ENCODE data around the gene FAM107A. TPM values are rescaled to one million over a fixed set of nuclear protein-coding genes. Genes with fewer than 3 reads are reported as not detected.

FAM107A gene
- total and polyA plus RNA-seq, 9 of the 15 experiments (the other 6 are each of a cell fraction or from before 2014, with no cell fraction given), result 0.07 TPM; not detected in 8

DNA sequence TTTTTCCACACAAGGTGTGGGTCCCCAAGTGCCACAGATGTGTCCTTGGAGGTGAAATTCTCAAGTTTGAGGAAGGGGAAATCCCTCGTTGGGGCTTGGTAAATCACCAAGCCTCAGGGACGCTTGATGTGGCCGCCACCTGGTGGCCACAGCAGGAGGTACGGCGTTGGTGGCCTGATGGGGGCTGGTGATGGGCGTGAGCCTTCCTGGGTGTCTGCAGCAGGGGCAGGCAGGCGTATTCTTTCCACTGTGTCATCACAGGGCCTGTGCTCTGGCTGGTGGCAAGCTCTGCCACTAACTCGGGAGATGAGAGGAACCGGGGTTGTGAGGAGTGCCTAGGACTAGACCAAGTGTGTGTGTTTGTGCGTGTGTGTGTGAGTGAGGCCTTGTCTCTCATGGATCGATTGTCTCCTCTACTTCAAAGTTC lies 44.4 kb downstream of the FAM107A start (continued):
- TF ChIP-seq, protein P1, sequence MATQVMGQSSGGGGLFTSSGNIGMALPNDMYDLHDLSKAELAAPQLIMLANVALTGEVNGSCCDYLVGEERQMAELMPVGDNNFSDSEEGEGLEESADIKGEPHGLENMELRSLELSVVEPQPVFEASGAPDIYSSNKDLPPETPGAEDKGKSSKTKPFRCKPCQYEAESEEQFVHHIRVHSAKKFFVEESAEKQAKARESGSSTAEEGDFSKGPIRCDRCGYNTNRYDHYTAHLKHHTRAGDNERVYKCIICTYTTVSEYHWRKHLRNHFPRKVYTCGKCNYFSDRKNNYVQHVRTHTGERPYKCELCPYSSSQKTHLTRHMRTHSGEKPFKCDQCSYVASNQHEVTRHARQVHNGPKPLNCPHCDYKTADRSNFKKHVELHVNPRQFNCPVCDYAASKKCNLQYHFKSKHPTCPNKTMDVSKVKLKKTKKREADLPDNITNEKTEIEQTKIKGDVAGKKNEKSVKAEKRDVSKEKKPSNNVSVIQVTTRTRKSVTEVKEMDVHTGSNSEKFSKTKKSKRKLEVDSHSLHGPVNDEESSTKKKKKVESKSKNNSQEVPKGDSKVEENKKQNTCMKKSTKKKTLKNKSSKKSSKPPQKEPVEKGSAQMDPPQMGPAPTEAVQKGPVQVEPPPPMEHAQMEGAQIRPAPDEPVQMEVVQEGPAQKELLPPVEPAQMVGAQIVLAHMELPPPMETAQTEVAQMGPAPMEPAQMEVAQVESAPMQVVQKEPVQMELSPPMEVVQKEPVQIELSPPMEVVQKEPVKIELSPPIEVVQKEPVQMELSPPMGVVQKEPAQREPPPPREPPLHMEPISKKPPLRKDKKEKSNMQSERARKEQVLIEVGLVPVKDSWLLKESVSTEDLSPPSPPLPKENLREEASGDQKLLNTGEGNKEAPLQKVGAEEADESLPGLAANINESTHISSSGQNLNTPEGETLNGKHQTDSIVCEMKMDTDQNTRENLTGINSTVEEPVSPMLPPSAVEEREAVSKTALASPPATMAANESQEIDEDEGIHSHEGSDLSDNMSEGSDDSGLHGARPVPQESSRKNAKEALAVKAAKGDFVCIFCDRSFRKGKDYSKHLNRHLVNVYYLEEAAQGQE (IDR thresholded peaks at IDR 0.05; ENCODE audit: borderline replicate concordance), result peak; percentile 83
- TF ChIP-seq, protein P1 (CRISPR knock-in tag; IDR thresholded peaks at IDR 0.05; ENCODE audit: low read depth), result no peak
- TF ChIP-seq XRCC5 (IDR thresholded peaks at IDR 0.05; ENCODE audit: low read depth, low read length) (no peak), CREM (IDR thresholded peaks at IDR 0.05; ENCODE audit: low read depth) (0 out of 2 replicates have a peak, but pooled peaks have one; percentile 33), STAG1 (CRISPR knock-in tag; IDR thresholded peaks at IDR 0.05; ENCODE audit: borderline replicate concordance) (peak; percentile 52; the same call in 1 of the 2 replicates), U2AF1 (optimal IDR thresholded peaks at IDR 0.05; ENCODE audit: low read depth, low read length) (no peak), RAD21 (CRISPR knock-in tag; conservative IDR thresholded peaks at IDR 0.05 in 1 of 2, IDR thresholded peaks at IDR 0.05 in 1 of 2) (peak; percentile 79 to 89), RB1 (IDR thresholded peaks at IDR 0.05; ENCODE audit: low read depth) (0 out of 2 replicates have a peak, but pooled peaks have one; percentile 44), TGIF2 (CRISPR knock-in tag; IDR thresholded peaks at IDR 0.05) (no peak), PTRF (tag; IDR thresholded peaks at IDR 0.05) (no peak), ARID1B (IDR thresholded peaks at IDR 0.05) (no peak), SP2 (IDR thresholded peaks at IDR 0.05; ENCODE audit: extremely low read depth, low read depth, low read length, poor library complexity, severe bottlenecking) (no peak), ZNF780A (CRISPR knock-in tag; IDR thresholded peaks at IDR 0.05) (no peak), CREBBP (IDR thresholded peaks at IDR 0.05; ENCODE audit: low read depth, low read length) (no peak), NR3C1 (CRISPR knock-in tag; IDR thresholded peaks at IDR 0.05) (no peak)
- TF ChIP-seq, protein P2, sequence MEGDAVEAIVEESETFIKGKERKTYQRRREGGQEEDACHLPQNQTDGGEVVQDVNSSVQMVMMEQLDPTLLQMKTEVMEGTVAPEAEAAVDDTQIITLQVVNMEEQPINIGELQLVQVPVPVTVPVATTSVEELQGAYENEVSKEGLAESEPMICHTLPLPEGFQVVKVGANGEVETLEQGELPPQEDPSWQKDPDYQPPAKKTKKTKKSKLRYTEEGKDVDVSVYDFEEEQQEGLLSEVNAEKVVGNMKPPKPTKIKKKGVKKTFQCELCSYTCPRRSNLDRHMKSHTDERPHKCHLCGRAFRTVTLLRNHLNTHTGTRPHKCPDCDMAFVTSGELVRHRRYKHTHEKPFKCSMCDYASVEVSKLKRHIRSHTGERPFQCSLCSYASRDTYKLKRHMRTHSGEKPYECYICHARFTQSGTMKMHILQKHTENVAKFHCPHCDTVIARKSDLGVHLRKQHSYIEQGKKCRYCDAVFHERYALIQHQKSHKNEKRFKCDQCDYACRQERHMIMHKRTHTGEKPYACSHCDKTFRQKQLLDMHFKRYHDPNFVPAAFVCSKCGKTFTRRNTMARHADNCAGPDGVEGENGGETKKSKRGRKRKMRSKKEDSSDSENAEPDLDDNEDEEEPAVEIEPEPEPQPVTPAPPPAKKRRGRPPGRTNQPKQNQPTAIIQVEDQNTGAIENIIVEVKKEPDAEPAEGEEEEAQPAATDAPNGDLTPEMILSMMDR (IDR thresholded peaks at IDR 0.05 in 2 of 3, conservative IDR thresholded peaks at IDR 0.05 in 1 of 3; ENCODE audit: insufficient read depth in 2 of 3, low read depth in 1 of 3, low read length in 3 of 3), result peak; percentile 85 to 89 (median 89)
